ENCODE results near the gene PITX3. TPM values are rescaled to one million over a fixed set of nuclear protein-coding genes. Genes with fewer than 3 reads are reported as not detected.
"Not testable (repeated sequence)": the region's sequence is repeated elsewhere in the genome, so short reads cannot be mapped to it uniquely, and the experiment has no call there.

PITX3 gene
- total RNA-seq, 2 donors from 2014 or later, result 0.28 to 0.96 TPM

- TF ChIP-seq CTCF (IDR thresholded peaks at IDR 0.05), result no peak
- no peaks in the 10 kb centered on the region for H3K36me3 ChIP-seq
- H3K27ac ChIP-seq, result no peak overlapping the region
- no peak for DNase-seq (ENCODE audit: low spot score)
- H3K9me3 ChIP-seq, result no peaks in the 10 kb centered on the region
- H3K27me3 ChIP-seq, result no peaks in the 10 kb centered on the region
- no peak overlapping the region for H3K4me3 ChIP-seq
- H3K4me1 ChIP-seq, result no peaks in the 10 kb centered on the region
These were observed 44.4 kb downstream of the PITX3 start for GRCh38 chr10:102196893-102197292.

DNA sequence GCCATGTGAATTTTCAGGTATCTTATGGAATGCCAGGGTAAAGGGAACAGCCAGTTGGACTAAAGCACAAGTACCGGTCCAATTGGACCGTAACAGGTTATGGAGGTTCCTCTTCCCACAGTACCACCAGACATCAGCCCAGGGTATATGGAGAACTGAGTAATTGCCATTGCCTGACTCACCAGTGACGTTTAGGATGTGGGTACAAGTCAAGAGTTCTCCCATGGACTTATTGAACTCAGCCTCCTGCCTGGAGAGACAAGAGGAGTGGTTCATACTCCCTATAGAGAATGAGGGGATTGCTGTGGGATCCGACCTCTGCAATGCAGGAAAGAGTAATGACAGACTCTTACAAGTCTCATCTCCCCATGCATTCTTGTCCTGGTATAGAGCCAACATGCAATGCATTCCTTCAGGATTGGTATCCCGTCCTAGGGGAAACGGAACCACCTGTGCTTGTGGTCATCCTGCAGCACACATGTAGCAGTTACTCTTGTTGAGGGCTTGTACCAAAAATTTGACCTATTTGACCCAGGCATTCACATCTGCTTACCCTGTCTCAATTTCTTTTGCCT lies 45.9 kb downstream of the PITX3 start:
- no peaks in the 10 kb centered on the region for H3K27me3 ChIP-seq
- H3K4me1 ChIP-seq, result no peaks in the 10 kb centered on the region
- H3K4me3 ChIP-seq, result no peak overlapping the region
- no peak overlapping the region for H3K27ac ChIP-seq
- TF ChIP-seq CTCF (IDR thresholded peaks at IDR 0.05), result no peak
- no peaks in the 10 kb centered on the region for H3K9me3 ChIP-seq
- no peak for DNase-seq (ENCODE audit: low spot score)
- no peaks in the 10 kb centered on the region for H3K36me3 ChIP-seq

DNA sequence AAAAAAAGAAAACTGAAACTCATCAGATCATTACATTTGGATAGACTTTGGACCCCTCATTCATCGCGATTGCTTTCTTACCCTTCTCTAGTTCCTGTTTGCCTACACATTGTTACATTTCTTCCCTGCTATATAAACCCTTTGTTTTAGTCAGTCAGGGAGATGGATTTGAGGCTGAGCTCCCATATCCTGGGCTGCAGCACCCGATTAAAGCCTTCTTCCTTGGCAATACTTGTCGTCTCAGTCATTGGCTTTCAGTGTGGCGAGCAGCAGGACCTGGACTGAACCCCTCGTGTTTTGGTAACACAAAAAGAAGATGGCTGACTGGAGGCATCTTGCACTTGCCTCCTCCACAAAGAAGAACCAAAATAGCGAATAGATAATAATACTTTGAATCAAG lies 49.4 kb downstream of the PITX3 start:
- H3K4me1 ChIP-seq, result no peaks in the 10 kb centered on the region
- no peak overlapping the region for H3K4me3 ChIP-seq
- H3K27me3 ChIP-seq, result no peaks in the 10 kb centered on the region
- DNase-seq (ENCODE audit: low spot score), result no peak
- no peak overlapping the region for H3K27ac ChIP-seq
- H3K36me3 ChIP-seq, result no peaks in the 10 kb centered on the region
- no peaks in the 10 kb centered on the region for H3K9me3 ChIP-seq
- TF ChIP-seq CTCF (IDR thresholded peaks at IDR 0.05), result no peak

DNA sequence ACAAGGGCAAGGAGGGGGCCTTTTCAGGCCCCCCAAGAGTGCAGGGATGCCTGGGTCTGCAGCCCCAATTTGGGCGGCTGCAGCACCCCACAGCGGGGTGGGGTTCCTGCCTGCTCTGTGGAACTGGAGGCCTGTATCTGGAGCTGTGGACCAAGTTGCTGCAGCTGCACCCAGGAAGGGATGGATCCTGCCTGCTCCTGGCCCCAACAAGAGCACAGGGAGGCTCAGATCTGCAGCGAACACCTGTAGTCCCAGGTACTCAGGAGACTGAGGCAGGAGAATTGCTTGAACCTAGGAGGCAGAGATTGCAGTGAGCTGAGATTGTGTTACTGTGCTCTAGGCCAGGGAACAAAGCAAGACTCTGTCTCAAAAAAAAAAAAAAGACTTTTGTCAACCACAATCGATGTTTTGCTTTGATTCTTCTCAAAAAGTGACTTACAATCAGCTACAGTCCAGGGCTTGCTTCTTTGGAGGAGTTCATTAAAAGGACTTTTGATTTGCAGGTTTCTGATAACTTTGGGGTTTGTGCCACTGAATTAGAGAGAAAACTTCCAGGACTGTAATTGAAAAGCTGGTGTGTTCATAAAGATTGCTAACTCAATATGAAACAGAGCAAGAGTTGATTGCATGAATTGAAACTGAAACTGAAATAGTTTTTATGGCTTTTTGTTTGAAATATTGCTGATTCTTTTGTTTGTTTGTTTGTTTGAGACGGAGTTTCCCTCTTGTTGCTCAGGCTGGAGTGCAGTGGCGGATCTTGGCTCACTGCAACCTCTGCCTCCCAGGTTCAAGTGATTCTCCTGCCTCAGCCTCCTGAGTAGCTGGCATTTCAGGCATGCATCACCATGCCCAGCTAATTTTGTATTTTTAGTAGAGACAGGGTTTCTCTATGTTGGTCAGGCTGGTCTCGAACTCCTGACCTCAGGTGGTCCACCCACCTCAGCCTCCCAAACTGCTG lies 52.1 kb downstream of the PITX3 start:
- H3K36me3 ChIP-seq; H3K4me1 ChIP-seq; H3K27ac ChIP-seq; H3K4me3 ChIP-seq; DNase-seq (ENCODE audit: low spot score); H3K9me3 ChIP-seq; H3K27me3 ChIP-seq: not testable (repeated sequence)

- Histone ChIP-seq H3K36me3 (no peaks in the 10 kb centered on the region), H3K4me1 (no peaks in the 10 kb centered on the region), H3K4me3 (no peak overlapping the region), H3K27me3 (no peaks in the 10 kb centered on the region), H3K9me3 (no peaks in the 10 kb centered on the region), H3K27ac (no peak overlapping the region)
- DNase-seq (ENCODE audit: low spot score), result no peak
- no peak for TF ChIP-seq CTCF (IDR thresholded peaks at IDR 0.05)
These were observed 52.9 kb downstream of the PITX3 start for GRCh38 chr10:102188298-102188940.

Measured in right atrium auricular region (tissue), 2 donors.